Measurements from ENCODE around the gene NNMT. TPM values are rescaled to one million over a fixed set of nuclear protein-coding genes. Genes with fewer than 3 reads are reported as not detected.

The NNMT gene
- total RNA-seq, 6 donors from 2014 or later: 93.4 to 383 (median 208) TPM

DNA sequence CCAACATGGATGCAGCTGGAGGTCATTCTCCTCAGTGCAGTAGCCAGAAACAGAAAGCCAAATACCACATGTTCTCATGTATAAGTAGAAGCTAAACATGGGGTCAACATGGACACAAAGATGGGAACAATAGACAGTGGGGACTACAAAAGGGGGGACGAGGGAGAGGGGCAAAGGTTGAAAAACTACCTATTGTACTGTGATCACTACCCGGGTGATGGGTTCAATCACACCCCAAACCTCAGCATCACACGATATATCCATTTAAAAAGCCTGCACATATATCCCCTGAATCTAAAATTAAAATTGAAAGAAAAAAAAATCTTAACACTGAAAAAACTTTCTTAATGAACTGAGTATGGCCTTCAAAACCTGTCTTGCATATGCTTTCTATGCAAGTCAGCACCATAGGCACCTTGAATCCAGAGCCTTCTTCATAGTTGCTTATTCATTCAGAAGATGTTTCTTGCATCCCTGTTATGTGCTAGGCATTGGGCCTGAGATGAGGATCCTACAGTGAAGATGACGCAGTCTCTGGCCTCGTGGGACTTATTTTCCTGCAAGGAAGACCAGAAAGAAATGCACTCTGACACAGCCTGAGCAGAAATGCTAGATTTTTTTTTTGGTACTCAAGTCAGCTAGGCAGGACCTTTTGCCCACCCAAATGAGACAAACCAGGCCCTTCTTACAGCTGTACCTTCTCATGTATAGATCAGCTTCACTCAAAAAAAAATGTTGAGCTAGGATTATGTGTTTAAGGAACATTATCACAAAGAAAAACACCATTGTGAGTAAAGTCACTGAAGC, 21.0 kb downstream of the NNMT start:
- Histone ChIP-seq H3K4me1 (peaks cover 45 to 58% (median 50%) of the 10 kb centered on the region in 4 donors), H3K9me3 (no peaks in the 10 kb centered on the region), H3K4me3 (no peak overlapping the region), H3K27me3 (no peaks in the 10 kb centered on the region), H3K36me3 (peaks cover 0 to 25% (median 8%) of the 10 kb centered on the region in 4 donors), H3K27ac (peak overlapping the region in 3 of 4 donors; percentile 70 to 75 (median 73))
- DNase-seq: no peak
- no peak for TF ChIP-seq POLR2A (IDR thresholded peaks at IDR 0.05)
- TF ChIP-seq POLR2AphosphoS5 (IDR thresholded peaks at IDR 0.05): no peak
- no peak for TF ChIP-seq EP300 (IDR thresholded peaks at IDR 0.05)
- TF ChIP-seq, protein P1, sequence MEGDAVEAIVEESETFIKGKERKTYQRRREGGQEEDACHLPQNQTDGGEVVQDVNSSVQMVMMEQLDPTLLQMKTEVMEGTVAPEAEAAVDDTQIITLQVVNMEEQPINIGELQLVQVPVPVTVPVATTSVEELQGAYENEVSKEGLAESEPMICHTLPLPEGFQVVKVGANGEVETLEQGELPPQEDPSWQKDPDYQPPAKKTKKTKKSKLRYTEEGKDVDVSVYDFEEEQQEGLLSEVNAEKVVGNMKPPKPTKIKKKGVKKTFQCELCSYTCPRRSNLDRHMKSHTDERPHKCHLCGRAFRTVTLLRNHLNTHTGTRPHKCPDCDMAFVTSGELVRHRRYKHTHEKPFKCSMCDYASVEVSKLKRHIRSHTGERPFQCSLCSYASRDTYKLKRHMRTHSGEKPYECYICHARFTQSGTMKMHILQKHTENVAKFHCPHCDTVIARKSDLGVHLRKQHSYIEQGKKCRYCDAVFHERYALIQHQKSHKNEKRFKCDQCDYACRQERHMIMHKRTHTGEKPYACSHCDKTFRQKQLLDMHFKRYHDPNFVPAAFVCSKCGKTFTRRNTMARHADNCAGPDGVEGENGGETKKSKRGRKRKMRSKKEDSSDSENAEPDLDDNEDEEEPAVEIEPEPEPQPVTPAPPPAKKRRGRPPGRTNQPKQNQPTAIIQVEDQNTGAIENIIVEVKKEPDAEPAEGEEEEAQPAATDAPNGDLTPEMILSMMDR (IDR thresholded peaks at IDR 0.05): no peak
- ATAC-seq (ENCODE audit: low FRiP score in 2 of 2): peak in 1 of 2 donors; percentile 45
- 90 to 91% methylated on average over 5 of the region's 5 CpGs for WGBS, 2 donors

DNA sequence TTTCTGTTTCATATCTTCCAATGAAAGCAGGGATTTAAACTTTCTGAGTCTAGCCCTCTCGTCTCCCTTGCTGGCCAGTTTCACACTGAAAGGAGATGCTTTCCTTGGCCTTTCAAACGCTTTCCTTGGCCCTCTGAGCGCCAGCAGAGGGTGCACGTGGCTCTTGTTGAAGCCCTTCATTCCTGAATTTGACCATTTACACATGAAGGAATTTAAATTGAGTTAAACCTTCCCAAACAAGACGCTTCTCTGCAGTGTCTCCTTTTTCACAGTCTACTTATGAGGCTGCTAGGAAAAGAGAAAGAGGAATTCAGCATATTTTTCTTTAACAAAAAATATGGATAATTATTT, 21.6 kb downstream of the NNMT start:
- DNase-seq (peak in 1 of 2 donors; percentile 54), ATAC-seq (ENCODE audit: low FRiP score in 2 of 2) (no peak)
- TF ChIP-seq EP300 (IDR thresholded peaks at IDR 0.05) (no peak), POLR2AphosphoS5 (IDR thresholded peaks at IDR 0.05) (peak in 1 of 2 donors; percentile 20), POLR2A (IDR thresholded peaks at IDR 0.05) (no peak)
- TF ChIP-seq, protein P1 (IDR thresholded peaks at IDR 0.05): peak in 2 of 6 experiments; percentile 12 to 29
- Histone ChIP-seq H3K27me3 (no peaks in the 10 kb centered on the region), H3K9me3 (no peaks in the 10 kb centered on the region), H3K36me3 (peaks cover 0 to 19% (median 5%) of the 10 kb centered on the region in 4 donors), H3K4me3 (no peak overlapping the region), H3K27ac (peak overlapping the region; percentile 28 to 75 (median 61)), H3K4me1 (peaks cover 45 to 58% (median 50%) of the 10 kb centered on the region in 4 donors)
- 29 to 31% methylated on average over 5 of the region's 5 CpGs for WGBS, 2 donors

- Histone ChIP-seq H3K27ac (peak overlapping the region; percentile 28 to 75 (median 62)), H3K4me3 (peak overlapping the region in 2 of 4 donors; percentile 17 to 35), H3K4me1 (peaks cover 45 to 58% (median 50%) of the 10 kb centered on the region in 4 donors), H3K27me3 (no peaks in the 10 kb centered on the region), H3K9me3 (no peaks in the 10 kb centered on the region), H3K36me3 (peaks cover 0 to 13% (median 3%) of the 10 kb centered on the region in 4 donors)
- WGBS, 2 donors: 26 to 32% methylated on average over 4 of the region's 4 CpGs
- TF ChIP-seq EP300 (IDR thresholded peaks at IDR 0.05) (no peak), POLR2A (IDR thresholded peaks at IDR 0.05) (no peak), POLR2AphosphoS5 (IDR thresholded peaks at IDR 0.05) (no peak)
- TF ChIP-seq, protein P1 (IDR thresholded peaks at IDR 0.05): no peak
- no peak for ATAC-seq (ENCODE audit: low FRiP score in 2 of 2)
- DNase-seq: no peak
Measured at GRCh38 chr11:114318361-114318760, 22.2 kb downstream of the NNMT start.

DNA sequence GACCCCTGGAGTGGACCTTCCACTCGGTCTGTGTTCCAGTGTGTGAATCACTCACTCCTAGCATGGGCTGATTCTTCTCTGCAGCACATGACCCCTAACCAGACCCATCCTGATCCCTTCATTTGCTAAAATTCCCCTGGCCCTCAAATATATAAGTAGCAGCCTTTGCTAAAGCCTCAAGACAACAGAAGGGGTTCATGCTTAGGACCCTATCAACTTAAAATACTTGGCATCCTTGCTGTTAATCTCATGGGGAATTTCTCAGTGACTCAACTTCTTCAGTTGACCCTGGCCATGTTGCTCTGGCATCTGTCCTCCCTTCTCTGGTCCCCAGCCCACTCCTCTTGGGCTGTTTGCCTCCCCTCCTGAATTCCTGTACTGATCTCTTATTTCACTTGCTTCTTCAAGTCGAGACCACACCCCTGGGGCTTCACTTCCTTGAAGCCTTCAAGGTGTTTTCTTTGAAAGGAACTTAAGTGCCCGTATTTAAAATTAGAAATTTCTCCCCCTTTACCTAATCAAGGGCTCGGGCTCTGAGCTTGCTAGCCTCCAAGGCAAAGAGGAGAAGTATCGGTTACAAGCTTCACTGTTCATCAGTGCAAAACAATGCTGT, 23.6 kb downstream of the NNMT start:
- H3K4me1 ChIP-seq: peaks cover 45 to 57% (median 49%) of the 10 kb centered on the region in 4 donors
- H3K27me3 ChIP-seq: no peaks in the 10 kb centered on the region
- H3K9me3 ChIP-seq: no peaks in the 10 kb centered on the region
- peak overlapping the region in 3 of 4 donors; percentile 44 to 75 (median 73) for H3K27ac ChIP-seq
- ATAC-seq (ENCODE audit: low FRiP score in 2 of 2): no peak
- DNase-seq: peak in 1 of 2 donors; percentile 69
- 40 to 41% methylated on average over 5 of the region's 5 CpGs for WGBS, 2 donors
- peaks cover 0 to 3% (median 0%) of the 10 kb centered on the region in 4 donors for H3K36me3 ChIP-seq
- H3K4me3 ChIP-seq: peak overlapping the region in 3 of 4 donors; percentile 1 to 35 (median 17)
- no peak for TF ChIP-seq EP300 (IDR thresholded peaks at IDR 0.05)
- TF ChIP-seq POLR2AphosphoS5 (IDR thresholded peaks at IDR 0.05): no peak
- TF ChIP-seq, protein P1 (IDR thresholded peaks at IDR 0.05): no peak
- no peak for TF ChIP-seq POLR2A (IDR thresholded peaks at IDR 0.05)
